Measurements from ENCODE around the gene IRF4.
"Not testable (repeated sequence)": the region's sequence is repeated elsewhere in the genome, so short reads cannot be mapped to it uniquely, and the experiment has no call there.

IRF4 gene

DNA sequence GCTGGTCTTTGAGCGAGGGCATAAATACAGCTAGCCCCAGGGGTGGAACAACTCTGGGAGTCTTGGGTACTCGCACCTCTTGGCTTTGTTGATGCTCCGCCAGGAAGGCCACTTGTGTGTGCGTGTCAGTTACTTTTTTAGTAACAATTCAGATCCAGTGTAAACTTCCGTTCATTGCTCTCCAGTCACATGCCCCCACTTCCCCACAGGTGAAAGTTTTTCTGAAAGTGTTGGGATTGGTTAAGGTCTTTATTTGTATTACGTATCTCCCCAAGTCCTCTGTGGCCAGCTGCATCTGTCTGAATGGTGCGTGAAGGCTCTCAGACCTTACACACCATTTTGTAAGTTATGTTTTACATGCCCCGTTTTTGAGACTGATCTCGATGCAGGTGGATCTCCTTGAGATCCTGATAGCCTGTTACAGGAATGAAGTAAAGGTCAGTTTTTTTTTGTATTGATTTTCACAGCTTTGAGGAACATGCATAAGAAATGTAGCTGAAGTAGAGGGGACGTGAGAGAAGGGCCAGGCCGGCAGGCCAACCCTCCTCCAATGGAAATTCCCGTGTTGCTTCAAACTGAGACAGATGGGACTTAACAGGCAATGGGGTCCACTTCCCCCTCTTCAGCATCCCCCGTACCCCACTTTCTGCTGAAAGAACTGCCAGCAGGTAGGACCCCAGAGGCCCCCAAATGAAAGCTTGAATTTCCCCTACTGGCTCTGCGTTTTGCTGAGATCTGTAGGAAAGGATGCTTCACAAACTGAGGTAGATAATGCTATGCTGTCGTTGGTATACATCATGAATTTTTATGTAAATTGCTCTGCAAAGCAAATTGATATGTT lies 19.2 kb downstream of the IRF4 start:
- no peak for DNase-seq
- intact Hi-C loops (cut with DNase I), result no loop called here

GRCh38 chr6:411402-412145 lies 20.0 kb downstream of the IRF4 start:
- DNase-seq, result no peak
- intact Hi-C loops (cut with DNase I), result no loop called here

DNA sequence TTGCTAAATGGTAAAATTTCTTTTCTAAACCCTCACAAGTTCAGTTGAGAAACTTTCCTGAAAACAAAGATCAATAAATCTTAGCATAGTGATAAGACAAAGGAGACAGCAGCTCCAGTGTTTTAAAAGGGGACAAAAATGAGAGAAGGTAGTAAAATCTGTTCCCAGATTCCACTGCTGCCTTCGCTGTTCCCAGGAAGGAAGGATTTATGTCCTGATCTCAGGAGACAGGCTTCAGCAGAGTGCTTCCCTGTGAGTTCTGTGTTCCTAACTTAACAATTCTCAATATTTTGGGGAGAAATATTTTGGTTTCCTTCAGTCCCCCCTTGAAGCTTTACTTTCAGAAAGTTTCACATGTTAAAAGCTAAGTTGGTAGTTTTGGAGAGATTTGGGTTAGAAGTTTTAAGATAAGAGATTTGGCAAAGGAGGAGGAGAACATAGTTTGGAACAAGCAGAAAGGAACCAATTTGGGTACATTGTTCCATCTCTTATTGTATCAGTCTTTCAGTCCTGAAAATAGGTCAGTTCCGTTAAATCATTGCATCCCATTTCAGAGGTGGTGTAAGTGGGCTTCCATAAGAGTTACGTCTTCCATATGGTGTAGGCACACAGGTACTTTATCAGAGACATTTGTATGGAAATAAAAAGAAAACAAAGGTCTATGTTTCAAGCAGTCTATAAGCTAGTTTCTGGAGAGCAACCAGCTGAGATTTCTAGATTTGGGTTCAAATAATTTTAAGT lies 20.8 kb downstream of the IRF4 start:
- no peak for DNase-seq
- intact Hi-C loops (cut with DNase I), result no loop called here

GRCh38 chr6:414447-414846 lies 22.9 kb downstream of the IRF4 start:
- DNase-seq, result no peak
- intact Hi-C loops (cut with DNase I), result no loop called here

DNA sequence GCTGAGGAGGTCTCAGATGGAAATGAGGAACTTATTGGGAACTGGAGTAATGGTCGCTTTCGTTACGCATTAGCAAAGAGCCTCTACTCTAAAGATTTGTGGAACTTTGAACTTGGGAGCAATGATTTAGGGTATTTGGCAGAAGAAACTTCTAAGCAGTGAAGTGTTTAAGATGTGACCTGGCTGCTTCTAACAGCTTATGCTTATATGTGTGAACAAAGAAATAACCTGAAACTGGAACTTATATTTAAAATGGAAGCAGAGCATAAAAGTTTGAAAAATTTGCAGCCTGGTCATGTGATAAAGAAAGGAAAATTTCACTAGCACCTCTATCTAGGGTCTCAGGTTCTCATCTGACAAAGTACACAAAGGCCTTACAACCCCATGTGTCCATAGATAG lies 23.5 kb downstream of the IRF4 start:
- intact Hi-C loops (cut with DNase I), result no loop called here
- DNase-seq, result no peak

GRCh38 chr6:421211-421610 lies 29.7 kb downstream of the IRF4 start:
- intact Hi-C loops (cut with DNase I), result no loop called here
- no peak for DNase-seq

DNA sequence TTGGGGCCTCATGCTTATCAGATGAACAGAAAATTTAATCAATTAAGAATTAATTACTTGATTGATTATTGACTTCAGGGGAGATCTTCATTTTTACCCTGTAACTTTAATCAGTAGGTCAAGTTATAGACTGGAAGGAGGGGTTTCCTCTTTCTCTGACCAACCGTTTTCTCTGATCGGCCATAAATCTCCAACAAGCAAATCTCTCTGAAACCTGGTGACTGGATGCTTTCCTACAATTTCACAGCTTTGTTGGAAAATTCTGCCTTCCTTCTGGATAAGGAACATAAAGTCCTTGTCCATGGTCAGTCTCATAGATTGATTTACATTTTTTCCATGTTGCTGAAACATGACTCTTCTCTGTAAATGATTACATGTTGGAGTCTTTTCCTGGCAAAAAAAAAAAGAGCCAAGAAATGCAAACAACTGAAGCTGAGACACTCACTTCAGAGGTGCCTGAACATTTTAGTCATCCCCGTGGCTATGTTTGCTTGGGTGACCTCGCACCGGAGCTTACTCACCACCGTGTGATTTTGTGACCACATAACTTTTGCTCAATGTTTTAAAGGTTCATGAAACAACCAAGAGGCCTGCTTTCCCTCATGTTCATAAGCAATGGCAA lies 31.0 kb downstream of the IRF4 start:
- no peak for DNase-seq

DNA sequence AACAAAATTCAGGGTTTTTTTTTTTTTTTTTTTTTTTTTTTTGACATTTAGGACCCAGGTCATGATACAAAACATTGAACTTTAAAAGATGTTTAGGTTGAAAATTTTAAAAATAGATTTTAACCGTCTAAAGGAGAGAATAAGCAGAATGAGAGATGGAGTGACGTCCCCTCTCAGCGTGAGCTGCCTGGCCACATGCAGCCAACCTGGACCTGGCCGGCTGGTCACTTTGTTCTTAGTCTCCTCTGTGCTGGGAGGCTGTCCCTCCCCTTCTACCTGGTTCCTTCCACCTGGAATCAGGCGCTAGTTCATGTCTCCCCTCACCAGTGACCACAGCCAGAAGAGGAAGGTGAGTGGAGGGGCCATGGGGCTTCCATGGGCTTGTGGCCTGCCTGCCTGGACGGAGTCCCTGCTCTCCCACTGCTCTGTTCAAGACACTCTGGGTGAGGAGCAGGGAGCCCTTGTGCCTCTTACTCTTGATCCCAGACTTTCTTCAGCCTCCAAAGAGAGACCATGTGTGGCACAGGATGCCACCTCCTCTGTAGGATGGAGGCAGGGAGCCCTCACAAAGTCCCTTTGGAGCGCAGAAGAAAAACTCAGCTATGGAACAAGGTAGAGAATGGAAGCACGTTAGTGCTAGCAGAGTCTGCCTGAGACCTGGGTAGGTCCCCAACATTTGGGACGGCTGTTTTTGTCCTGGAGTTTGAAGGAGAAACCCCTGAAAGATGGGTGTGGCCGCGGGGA lies 31.7 kb downstream of the IRF4 start:
- intact Hi-C loops (cut with DNase I), result no loop called here

More for the DNA sequence above, 31.0 kb downstream of the IRF4 start:
- intact Hi-C loops (cut with DNase I), result no loop called here

DNA sequence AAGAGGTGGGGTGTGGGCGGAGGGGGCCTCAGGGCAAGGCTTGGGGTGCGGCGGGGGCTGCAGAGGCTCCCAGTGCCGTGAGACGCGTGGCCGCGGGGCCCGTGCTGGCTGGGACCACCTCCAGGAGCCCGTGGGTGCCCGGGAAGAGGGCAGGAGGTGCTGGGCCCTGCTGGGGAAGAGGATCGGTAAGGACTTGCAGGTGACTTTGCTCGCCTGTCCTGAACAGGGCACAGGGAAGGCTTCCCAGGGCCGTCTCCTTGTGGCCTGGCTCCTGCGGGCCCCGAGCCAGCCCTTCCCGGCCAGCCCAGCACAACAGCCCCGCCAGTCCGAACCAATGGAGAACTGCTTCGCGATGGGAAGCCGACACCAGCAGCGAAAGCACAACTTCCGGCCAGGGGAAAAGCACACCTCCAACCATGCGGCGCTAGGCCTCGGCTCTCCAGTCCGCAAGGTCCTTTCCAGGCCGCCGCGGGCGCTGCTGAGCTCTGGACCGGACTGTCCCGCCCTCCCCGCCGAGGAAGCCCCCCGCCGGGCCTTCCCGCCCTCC lies 32.3 kb downstream of the IRF4 start:
- intact Hi-C loops (cut with DNase I), result no loop called here

More for the DNA sequence above, 31.7 kb downstream of the IRF4 start:
- DNase-seq, result no peak

DNA sequence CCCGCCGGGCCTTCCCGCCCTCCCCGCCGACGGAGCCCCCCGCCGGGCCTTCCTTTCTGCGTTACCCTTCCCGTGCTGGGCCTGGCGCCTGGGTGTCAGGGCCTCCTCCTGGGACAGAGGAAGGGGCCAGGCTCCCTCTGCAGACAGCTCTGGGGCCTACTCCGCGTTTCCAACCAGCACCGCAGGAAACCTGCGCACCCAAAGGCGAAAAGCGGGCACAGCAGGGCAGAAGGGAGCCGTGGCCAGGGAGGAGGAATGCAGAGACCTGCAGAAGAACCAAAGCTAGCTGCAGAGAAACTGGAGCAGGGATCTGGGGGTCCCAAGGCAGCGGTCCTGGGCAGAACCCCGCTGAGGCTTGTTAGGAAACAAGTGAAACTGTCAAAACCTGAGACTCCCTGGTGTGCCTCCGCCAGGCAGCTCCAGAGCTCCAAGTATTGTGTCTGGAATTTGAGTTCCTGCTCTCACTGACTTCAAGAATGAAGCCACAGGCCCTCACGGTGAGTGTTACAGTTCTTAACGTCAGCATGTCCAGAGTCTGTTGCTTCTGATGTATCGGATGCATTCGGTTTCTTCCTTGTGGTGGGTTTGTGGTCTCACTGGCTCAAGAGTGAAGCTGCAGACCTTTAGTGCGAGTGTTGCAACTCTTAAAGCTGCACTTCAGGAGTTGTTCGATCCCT lies 33.3 kb downstream of the IRF4 start:
- intact Hi-C loops (cut with DNase I), result no loop called here
- no peak for DNase-seq

More for the DNA sequence above, 32.3 kb downstream of the IRF4 start:
- no peak for DNase-seq

DNA sequence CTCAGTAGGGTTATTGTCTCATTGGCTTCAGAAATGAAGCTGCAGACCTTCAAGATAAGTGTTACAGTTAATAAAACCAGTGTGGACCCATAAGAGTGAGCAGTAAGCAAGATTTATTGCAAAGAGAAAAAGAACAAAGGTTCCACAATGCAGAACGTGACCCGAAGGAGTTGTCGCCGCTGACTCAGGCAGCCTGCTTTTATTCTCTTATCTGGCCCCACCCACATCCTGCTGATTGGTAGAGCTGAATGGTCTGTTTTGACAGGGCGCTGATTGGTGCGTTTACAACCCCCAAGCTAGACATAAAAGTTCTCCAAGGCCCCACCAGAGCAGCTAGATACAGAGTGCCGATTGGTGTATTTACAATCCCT lies 33.9 kb downstream of the IRF4 start:
- intact Hi-C loops (cut with DNase I); DNase-seq: not testable (repeated sequence)

- intact Hi-C loops (cut with DNase I); DNase-seq: not testable (repeated sequence)
Observed at GRCh38 chr6:426198-426738, 34.7 kb downstream of the IRF4 start.

GRCh38 chr6:428047-428603 lies 36.6 kb downstream of the IRF4 start:
- intact Hi-C loops (cut with DNase I), result no loop called here

GRCh38 chr6:429515-430121 lies 38.1 kb downstream of the IRF4 start:
- intact Hi-C loops (cut with DNase I), result no loop called here
- DNase-seq, result no peak

More at GRCh38 chr6:428047-428603, 36.6 kb downstream of the IRF4 start:
- DNase-seq, result no peak

DNA sequence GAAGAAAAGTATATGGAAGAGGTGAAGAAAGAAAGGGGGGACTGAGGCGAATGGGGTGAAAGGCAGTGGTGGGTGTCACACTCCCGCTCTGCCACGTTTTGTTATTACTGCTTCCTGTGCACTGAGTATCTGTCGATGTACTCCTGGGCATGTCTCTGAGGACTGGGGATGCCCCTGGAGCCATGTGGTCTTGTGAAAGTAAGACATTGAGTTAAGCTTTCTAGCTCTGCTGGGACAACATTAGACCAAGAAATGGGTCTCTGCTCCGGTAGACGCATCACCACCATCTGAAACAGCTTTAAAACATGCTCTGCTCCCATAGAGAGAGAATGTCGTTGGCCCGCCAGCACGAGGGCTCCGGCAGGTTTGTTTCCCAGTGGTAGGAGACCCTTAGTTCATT lies 40.0 kb downstream of the IRF4 start:
- no peak for DNase-seq
- intact Hi-C loops (cut with DNase I), result no loop called here

GRCh38 chr6:431986-432385 lies 40.4 kb downstream of the IRF4 start:
- intact Hi-C loops (cut with DNase I), result no loop called here
- no peak for DNase-seq

- intact Hi-C loops (cut with DNase I), result no loop called here
- DNase-seq, result no peak
Observed at GRCh38 chr6:434051-434705, 42.6 kb downstream of the IRF4 start.

All from posterior cingulate gyrus (tissue), 11 donors.